ENCODE measurements around the gene SDCBP2. TPM values are rescaled to one million over a fixed set of nuclear protein-coding genes. Genes with fewer than 3 reads are reported as not detected.

Gene SDCBP2
- total and polyA plus RNA-seq, 2 of the 13 experiments (the other 11 are each of a cell fraction or from before 2014, with no cell fraction given): 1.2 to 2.4 TPM

DNA sequence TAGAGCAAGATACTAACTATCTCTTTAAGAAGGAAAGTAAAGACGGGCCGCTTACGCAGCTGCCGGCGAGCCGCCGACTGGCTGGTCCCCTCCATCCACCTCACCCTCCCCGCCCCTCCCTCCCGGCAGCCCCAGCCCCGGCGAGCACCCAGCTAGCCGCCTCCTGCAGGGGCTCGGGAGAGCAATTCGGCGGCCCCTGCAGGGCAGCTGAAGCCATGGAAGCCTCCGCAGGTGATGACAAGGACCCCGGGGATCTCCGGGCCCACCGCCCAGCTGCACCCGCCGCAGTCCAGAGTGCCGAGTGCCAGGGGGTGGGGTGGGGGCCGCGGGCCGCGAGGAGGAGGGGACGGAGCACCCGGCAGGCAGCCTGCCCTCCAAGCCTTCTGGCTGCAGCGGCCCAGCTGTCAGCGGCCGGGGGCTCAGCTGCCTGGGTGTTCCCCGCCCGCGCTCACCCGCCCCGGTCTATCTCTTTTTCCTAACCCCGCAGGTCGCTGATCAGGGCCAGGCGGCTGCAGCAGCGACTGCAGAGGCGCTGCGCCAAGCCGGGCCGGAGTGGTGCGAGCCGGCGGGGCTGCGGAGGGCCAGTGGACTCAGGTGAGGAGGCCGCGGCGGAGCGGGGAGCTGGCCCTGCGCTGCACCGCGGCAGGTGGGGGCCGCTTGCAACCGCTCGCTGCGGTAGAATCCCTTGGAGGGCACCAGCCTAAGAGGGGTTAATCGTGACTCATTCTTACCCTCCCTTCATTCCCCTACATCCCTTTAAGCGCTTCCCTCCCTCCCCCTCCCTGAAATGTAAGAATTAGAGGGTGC lies 62.6 kb downstream of the SDCBP2 start, which contains the start of gene SNPH (continued):
- TF ChIP-seq, protein P1, sequence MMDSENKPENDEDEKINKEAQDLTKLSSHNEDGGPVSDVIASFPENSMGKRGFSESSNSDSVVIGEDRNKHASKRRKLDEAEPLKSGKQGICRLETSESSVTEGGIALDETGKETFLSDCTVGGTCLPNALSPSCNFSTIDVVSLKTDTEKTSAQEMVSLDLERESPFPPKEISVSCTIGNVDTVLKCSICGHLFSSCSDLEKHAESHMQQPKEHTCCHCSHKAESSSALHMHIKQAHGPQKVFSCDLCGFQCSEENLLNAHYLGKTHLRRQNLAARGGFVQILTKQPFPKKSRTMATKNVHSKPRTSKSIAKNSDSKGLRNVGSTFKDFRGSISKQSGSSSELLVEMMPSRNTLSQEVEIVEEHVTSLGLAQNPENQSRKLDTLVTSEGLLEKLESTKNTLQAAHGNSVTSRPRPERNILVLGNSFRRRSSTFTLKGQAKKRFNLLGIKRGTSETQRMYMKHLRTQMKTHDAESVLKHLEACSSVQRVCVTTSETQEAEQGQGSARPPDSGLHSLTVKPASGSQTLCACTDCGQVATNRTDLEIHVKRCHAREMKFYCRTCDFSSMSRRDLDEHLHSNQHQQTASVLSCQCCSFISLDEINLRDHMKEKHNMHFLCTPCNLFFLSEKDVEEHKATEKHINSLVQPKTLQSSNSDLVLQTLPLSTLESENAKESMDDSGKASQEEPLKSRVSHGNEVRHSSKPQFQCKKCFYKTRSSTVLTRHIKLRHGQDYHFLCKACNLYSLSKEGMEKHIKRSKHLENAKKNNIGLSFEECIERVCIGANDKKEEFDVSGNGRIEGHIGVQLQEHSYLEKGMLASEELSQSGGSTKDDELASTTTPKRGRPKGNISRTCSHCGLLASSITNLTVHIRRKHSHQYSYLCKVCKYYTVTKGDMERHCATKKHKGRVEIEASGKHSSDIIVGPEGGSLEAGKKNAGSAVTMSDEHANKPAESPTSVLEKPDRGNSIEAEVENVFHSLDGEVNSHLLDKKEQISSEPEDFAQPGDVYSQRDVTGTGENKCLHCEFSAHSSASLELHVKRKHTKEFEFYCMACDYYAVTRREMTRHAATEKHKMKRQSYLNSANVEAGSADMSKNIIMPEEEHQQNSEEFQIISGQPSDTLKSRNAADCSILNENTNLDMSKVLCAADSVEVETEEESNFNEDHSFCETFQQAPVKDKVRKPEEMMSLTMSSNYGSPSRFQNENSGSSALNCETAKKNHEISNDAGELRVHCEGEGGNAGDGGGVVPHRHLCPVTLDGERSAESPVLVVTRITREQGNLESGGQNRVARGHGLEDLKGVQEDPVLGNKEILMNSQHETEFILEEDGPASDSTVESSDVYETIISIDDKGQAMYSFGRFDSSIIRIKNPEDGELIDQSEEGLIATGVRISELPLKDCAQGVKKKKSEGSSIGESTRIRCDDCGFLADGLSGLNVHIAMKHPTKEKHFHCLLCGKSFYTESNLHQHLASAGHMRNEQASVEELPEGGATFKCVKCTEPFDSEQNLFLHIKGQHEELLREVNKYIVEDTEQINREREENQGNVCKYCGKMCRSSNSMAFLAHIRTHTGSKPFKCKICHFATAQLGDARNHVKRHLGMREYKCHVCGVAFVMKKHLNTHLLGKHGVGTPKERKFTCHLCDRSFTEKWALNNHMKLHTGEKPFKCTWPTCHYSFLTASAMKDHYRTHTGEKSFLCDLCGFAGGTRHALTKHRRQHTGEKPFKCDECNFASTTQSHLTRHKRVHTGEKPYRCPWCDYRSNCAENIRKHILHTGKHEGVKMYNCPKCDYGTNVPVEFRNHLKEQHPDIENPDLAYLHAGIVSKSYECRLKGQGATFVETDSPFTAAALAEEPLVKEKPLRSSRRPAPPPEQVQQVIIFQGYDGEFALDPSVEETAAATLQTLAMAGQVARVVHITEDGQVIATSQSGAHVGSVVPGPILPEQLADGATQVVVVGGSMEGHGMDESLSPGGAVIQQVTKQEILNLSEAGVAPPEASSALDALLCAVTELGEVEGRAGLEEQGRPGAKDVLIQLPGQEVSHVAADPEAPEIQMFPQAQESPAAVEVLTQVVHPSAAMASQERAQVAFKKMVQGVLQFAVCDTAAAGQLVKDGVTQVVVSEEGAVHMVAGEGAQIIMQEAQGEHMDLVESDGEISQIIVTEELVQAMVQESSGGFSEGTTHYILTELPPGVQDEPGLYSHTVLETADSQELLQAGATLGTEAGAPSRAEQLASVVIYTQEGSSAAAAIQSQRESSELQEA (CRISPR knock-in tag; IDR thresholded peaks at IDR 0.05; ENCODE audit: not compliant biosample characterization): peak; percentile 54
- TF ChIP-seq ZNF569 (CRISPR knock-in tag; IDR thresholded peaks at IDR 0.05; ENCODE audit: borderline replicate concordance) (0 out of 2 replicates have a peak, but pooled peaks have one; percentile 45), HNRNPK (IDR thresholded peaks at IDR 0.05; ENCODE audit: low read depth, low read length, poor library complexity, severe bottlenecking) (peak; percentile 87), FOSL2 (CRISPR knock-in tag; IDR thresholded peaks at IDR 0.05) (peak; percentile 81), GFI1 (CRISPR knock-in tag; IDR thresholded peaks at IDR 0.05; ENCODE audit: borderline replicate concordance) (no peak), CBFB (CRISPR knock-in tag; IDR thresholded peaks at IDR 0.05) (no peak), ZNF563 (CRISPR knock-in tag; IDR thresholded peaks at IDR 0.05) (0 out of 2 replicates have a peak, but pooled peaks have one; percentile 45), MAZ (IDR thresholded peaks at IDR 0.05; ENCODE audit: borderline replicate concordance, low read depth, low read length) (peak; percentile 46; the same call in 1 of the 2 replicates), MAZ (CRISPR knock-in tag; IDR thresholded peaks at IDR 0.05; ENCODE audit: low read depth) (0 out of 2 replicates have a peak, but pooled peaks have one; percentile 41), NRL (CRISPR knock-in tag; IDR thresholded peaks at IDR 0.05; ENCODE audit: borderline replicate concordance) (peak; percentile 9; the same call in 1 of the 2 replicates), ZFX (CRISPR knock-in tag; IDR thresholded peaks at IDR 0.05; ENCODE audit: low read depth) (0 out of 2 replicates have a peak, but pooled peaks have one; percentile 25), PAX8 (CRISPR knock-in tag; IDR thresholded peaks at IDR 0.05; ENCODE audit: borderline replicate concordance) (no peak), ZNF232 (CRISPR knock-in tag; IDR thresholded peaks at IDR 0.05; ENCODE audit: borderline replicate concordance) (no peak), ZNF263 (CRISPR knock-in tag; IDR thresholded peaks at IDR 0.05) (peak; percentile 42; the same call in 1 of the 2 replicates)
- TF ChIP-seq, protein P2, sequence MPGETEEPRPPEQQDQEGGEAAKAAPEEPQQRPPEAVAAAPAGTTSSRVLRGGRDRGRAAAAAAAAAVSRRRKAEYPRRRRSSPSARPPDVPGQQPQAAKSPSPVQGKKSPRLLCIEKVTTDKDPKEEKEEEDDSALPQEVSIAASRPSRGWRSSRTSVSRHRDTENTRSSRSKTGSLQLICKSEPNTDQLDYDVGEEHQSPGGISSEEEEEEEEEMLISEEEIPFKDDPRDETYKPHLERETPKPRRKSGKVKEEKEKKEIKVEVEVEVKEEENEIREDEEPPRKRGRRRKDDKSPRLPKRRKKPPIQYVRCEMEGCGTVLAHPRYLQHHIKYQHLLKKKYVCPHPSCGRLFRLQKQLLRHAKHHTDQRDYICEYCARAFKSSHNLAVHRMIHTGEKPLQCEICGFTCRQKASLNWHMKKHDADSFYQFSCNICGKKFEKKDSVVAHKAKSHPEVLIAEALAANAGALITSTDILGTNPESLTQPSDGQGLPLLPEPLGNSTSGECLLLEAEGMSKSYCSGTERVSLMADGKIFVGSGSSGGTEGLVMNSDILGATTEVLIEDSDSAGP (CRISPR knock-in tag; IDR thresholded peaks at IDR 0.05; ENCODE audit: borderline replicate concordance): peak; percentile 25; the same call in 1 of the 2 replicates
- TF ChIP-seq, protein P3, sequence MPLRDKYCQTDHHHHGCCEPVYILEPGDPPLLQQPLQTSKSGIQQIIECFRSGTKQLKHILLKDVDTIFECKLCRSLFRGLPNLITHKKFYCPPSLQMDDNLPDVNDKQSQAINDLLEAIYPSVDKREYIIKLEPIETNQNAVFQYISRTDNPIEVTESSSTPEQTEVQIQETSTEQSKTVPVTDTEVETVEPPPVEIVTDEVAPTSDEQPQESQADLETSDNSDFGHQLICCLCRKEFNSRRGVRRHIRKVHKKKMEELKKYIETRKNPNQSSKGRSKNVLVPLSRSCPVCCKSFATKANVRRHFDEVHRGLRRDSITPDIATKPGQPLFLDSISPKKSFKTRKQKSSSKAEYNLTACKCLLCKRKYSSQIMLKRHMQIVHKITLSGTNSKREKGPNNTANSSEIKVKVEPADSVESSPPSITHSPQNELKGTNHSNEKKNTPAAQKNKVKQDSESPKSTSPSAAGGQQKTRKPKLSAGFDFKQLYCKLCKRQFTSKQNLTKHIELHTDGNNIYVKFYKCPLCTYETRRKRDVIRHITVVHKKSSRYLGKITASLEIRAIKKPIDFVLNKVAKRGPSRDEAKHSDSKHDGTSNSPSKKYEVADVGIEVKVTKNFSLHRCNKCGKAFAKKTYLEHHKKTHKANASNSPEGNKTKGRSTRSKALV (CRISPR knock-in tag; IDR thresholded peaks at IDR 0.05): peak; percentile 71
